Adrenal gland (tissue), 12 donors: ENCODE data around the gene NAALADL2. TPM values are rescaled to one million over a fixed set of nuclear protein-coding genes. Genes with fewer than 3 reads are reported as not detected.

Source experiments
- DNase-seq, 7 donors: peaks; one replicate each; pipeline ENCODE4 v3.0.0-alpha.2; 2019 to 2020
- H3K27ac ChIP-seq, 5 donors: fragments of 200-600 bp; sonication (generic) in 4 of 5; 1 replicate in 3 of 5; 2 replicates in 2 of 5; pipeline versions ENCODE4 v1.5.1 to v1.8.0; 2016 to 2020; ENCODE audit warnings: mild to moderate bottlenecking in 1 of 5
- H3K27me3 ChIP-seq: fragments of 200-600 bp; 2 replicates; pipeline ENCODE4 v1.8.0; 2021
- H3K36me3 ChIP-seq, 2 donors: fragments of 200-600 bp; replicated peaks in 1 of 2; 1 replicate in 1 of 2; 2 replicates in 1 of 2; pipeline versions ENCODE4 v1.5.1 to v1.8.0; 2018 to 2022
- H3K4me1 ChIP-seq, 2 donors: fragments of 200-600 bp; replicated peaks in 1 of 2; 1 replicate in 1 of 2; 2 replicates in 1 of 2; pipeline versions ENCODE4 v1.5.1 to v1.8.0; 2018 to 2021
- H3K4me3 ChIP-seq, 4 donors: fragments of 200-600 bp; sonication (generic) in 3 of 4; one replicate each; pipeline ENCODE4 v1.5.1; 2016 to 2018
- H3K9me3 ChIP-seq, 3 donors: fragments of 200-600 bp; sonication (generic) in 1 of 3; replicated peaks in 1 of 3; 1 replicate in 2 of 3; 2 replicates in 1 of 3; pipeline versions ENCODE4 v1.5.1 to v1.8.0; 2016 to 2021
- POLR2A ChIP-seq, 2 donors: fragments of 450-650 bp; IDR thresholded peaks; one replicate each; pipeline ENCODE4 v1.6.1; 2017; ENCODE audit warnings: antibody characterized with exemption in 2 of 2, mild to moderate bottlenecking in 2 of 2, moderate library complexity in 1 of 2
- WGBS, 4 donors: extraction: QIAGEN DNeasy Blood & Tissue Kit in 2 of 4; methylation state at CpG; one replicate each; pipeline versions ENCODE4 v1.1.5 to v1.1.7; 2013 to 2017; 5-methylcytosine and 5-hydroxymethylcytosine counted together
- intact Hi-C, 2 donors: fragments of 100-400 bp; cut with DNase I; formaldehyde crosslinking; loops; one replicate each; pipeline versions ENCODE4 v1.14.1 to v1.15.0; 2022 to 2023
- polyA plus RNA-seq, 3 donors: library from polyadenylated mRNA; stranded (reverse); fragments of 200-250 nt in 2 of 3; fragments of 350-450 nt in 1 of 3; fragmentation: Illumina TruSeq in 1 of 3; extraction: RNeasy Lipid Tissue Mini Kit (QIAGEN cat#74804) in 1 of 3; gene quantifications; one replicate each; pipeline ENCODE4 v1.2.3, GENCODE V29; 2013 to 2014
- total RNA-seq, 9 donors: library from RNA; depleted of rRNA in 4 of 9; stranded (reverse); fragments of >200 nt in 4 of 9; fragments of 120-200 nt in 1 of 9; fragmentation: NEBNext Ultra II Directional in 1 of 9; extraction: Animal tissue kit (Norgen Biotek cat#: 25700) in 1 of 9; gene quantifications; one replicate each; pipeline versions ENCODE4 v1.1.0 to v1.2.4, GENCODE V29; 2013 to 2023
- TF ChIP-seq, protein P1 (sequence below), 6 experiments: fragments of 450-650 bp in 4 of 6; fragments of 200-600 bp in 2 of 6; sonication (generic) in 1 of 6; IDR thresholded peaks; 1 replicate in 5 of 6; 2 replicates in 1 of 6; pipeline versions ENCODE4 v1.5.1 to v1.8.0; 2016 to 2021; ENCODE audit warnings: antibody characterized with exemption in 6 of 6, mild to moderate bottlenecking in 2 of 6, moderate library complexity in 1 of 6
- donor health status: healthy with polysubstance abuse.
- donor health status: Bipolar disorder and iron deficiency.
- donor health status: DM: yes; HTN: yes; CAD: no.
- donor health status: DM: no; HTN: no; CAD: no.
- donor health status: DM: no; HTN: no; CAD: no.
- donor health status: DM: yes; HTN: yes; CAD: no.

NAALADL2 gene
- total and polyA plus RNA-seq, 12 donors = 0.24 to 7.8 (median 4.8) TPM

GRCh38 chr3:174883881-174884675, 24.9 kb downstream of the NAALADL2 start:
- Histone ChIP-seq H3K36me3 (no peaks in the 10 kb centered on the region), H3K27me3 (no peaks in the 10 kb centered on the region), H3K27ac (no peak overlapping the region), H3K4me1 (no peaks in the 10 kb centered on the region), H3K9me3 (no peaks in the 10 kb centered on the region), H3K4me3 (no peak overlapping the region)
- no peak for DNase-seq
- TF ChIP-seq, protein P1, sequence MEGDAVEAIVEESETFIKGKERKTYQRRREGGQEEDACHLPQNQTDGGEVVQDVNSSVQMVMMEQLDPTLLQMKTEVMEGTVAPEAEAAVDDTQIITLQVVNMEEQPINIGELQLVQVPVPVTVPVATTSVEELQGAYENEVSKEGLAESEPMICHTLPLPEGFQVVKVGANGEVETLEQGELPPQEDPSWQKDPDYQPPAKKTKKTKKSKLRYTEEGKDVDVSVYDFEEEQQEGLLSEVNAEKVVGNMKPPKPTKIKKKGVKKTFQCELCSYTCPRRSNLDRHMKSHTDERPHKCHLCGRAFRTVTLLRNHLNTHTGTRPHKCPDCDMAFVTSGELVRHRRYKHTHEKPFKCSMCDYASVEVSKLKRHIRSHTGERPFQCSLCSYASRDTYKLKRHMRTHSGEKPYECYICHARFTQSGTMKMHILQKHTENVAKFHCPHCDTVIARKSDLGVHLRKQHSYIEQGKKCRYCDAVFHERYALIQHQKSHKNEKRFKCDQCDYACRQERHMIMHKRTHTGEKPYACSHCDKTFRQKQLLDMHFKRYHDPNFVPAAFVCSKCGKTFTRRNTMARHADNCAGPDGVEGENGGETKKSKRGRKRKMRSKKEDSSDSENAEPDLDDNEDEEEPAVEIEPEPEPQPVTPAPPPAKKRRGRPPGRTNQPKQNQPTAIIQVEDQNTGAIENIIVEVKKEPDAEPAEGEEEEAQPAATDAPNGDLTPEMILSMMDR (IDR thresholded peaks at IDR 0.05) = no peak
- TF ChIP-seq POLR2A (IDR thresholded peaks at IDR 0.05) = no peak
- intact Hi-C loops = no loop called here
- WGBS, 4 donors = 88 to 96% (median 93%) methylated on average over 5 to 6 of the region's 6 CpGs

- intact Hi-C loops = no loop called here
- no peak for DNase-seq
Observed at GRCh38 chr3:174884776-174885568, 25.8 kb downstream of the NAALADL2 start.

GRCh38 chr3:174891524-174892203, 32.5 kb downstream of the NAALADL2 start:
- H3K36me3 ChIP-seq = no peaks in the 10 kb centered on the region
- H3K27ac ChIP-seq = no peak overlapping the region
- no peaks in the 10 kb centered on the region for H3K9me3 ChIP-seq
- peak in 1 of 7 donors; percentile 57 for DNase-seq
- intact Hi-C loops = no loop called here
- H3K4me3 ChIP-seq = no peak overlapping the region
- H3K27me3 ChIP-seq = no peaks in the 10 kb centered on the region
- WGBS, 4 donors = 74 to 90% (median 85%) methylated on average over 5 to 6 of the region's 6 CpGs
- no peak for TF ChIP-seq POLR2A (IDR thresholded peaks at IDR 0.05)
- TF ChIP-seq, protein P1 (IDR thresholded peaks at IDR 0.05) = no peak
- no peaks in the 10 kb centered on the region for H3K4me1 ChIP-seq

More at GRCh38 chr3:174884776-174885568, 25.8 kb downstream of the NAALADL2 start:
- no peak for TF ChIP-seq POLR2A (IDR thresholded peaks at IDR 0.05)
- TF ChIP-seq, protein P1 (IDR thresholded peaks at IDR 0.05) = no peak
- H3K27me3 ChIP-seq = no peaks in the 10 kb centered on the region
- no peak overlapping the region for H3K27ac ChIP-seq
- WGBS, 4 donors = 86 to 91% (median 87%) methylated on average over 7 of the region's 7 CpGs
- no peaks in the 10 kb centered on the region for H3K4me1 ChIP-seq
- H3K9me3 ChIP-seq = no peaks in the 10 kb centered on the region
- H3K36me3 ChIP-seq = no peaks in the 10 kb centered on the region
- no peak overlapping the region for H3K4me3 ChIP-seq

GRCh38 chr3:174907027-174907426, 47.9 kb downstream of the NAALADL2 start:
- Histone ChIP-seq H3K9me3 (no peaks in the 10 kb centered on the region), H3K4me3 (no peak overlapping the region), H3K27me3 (no peaks in the 10 kb centered on the region), H3K36me3 (no peaks in the 10 kb centered on the region), H3K27ac (no peak overlapping the region), H3K4me1 (no peaks in the 10 kb centered on the region)
- DNase-seq = no peak
- no peak for TF ChIP-seq POLR2A (IDR thresholded peaks at IDR 0.05)
- TF ChIP-seq, protein P1 (IDR thresholded peaks at IDR 0.05) = no peak
- intact Hi-C loops = no loop called here
